Testis (tissue), 2 donors: ENCODE measurements around the gene RASAL1.

Experiments used
- CTCF ChIP-seq, 3 experiments: fragments of 450-650 bp in 2 of 3; fragments of 200-600 bp in 1 of 3; sonication (generic) in 1 of 3; IDR thresholded peaks; one replicate each; pipeline ENCODE4 v1.5.1; 2016 to 2019; ENCODE audit warnings: antibody characterized with exemption in 3 of 3, mild to moderate bottlenecking in 2 of 3, moderate library complexity in 1 of 3
- POLR2A ChIP-seq: fragments of 450-650 bp; IDR thresholded peaks from one replicate; pipeline ENCODE4 v1.6.1; 2017; ENCODE audit warnings: antibody characterized with exemption, mild to moderate bottlenecking, moderate library complexity

GRCh38 chr12:113088971-113089756 is 46.4 kb downstream of the RASAL1 start:
- TF ChIP-seq CTCF (IDR thresholded peaks at IDR 0.05): no peak
- no peak for TF ChIP-seq POLR2A
